Peyer's patch (tissue), 4 donors: ENCODE results near the gene SALL4.

Source experiments
- POLR2A ChIP-seq, 2 donors: fragments of 450-650 bp; IDR thresholded peaks; one replicate each; pipeline ENCODE4 v1.5.1; 2017; ENCODE audit warnings: antibody characterized with exemption in 2 of 2, mild to moderate bottlenecking in 2 of 2, moderate library complexity in 2 of 2
- TF ChIP-seq, protein P1 (sequence below), 6 experiments: fragments of 450-650 bp in 4 of 6; fragments of 200-600 bp in 2 of 6; sonication (generic) in 1 of 6; IDR thresholded peaks; one replicate each; pipeline ENCODE4 v1.5.1; 2017 to 2019; ENCODE audit warnings: antibody characterized with exemption in 6 of 6, mild to moderate bottlenecking in 3 of 6, moderate library complexity in 1 of 6

DNA sequence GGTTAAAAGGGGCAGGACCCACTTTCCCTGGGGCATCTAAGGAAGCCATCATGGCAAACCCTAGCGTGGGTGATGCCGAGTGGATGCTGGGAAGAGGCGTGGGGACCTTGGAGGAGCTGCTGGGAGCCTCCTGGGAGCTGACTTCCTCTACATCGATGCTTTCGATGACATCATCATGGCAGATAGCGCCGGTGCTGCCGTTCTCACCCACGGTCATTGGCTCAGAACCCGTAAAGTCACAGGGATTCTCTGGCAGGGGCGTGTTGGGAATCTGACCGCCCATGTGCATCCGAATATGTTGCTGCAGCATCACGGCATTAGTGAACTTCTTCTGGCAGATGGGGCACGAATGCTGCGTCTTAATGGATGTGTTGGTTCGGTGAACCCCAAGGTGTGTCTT, 12.1 kb downstream of the SALL4 start:
- TF ChIP-seq, protein P1, sequence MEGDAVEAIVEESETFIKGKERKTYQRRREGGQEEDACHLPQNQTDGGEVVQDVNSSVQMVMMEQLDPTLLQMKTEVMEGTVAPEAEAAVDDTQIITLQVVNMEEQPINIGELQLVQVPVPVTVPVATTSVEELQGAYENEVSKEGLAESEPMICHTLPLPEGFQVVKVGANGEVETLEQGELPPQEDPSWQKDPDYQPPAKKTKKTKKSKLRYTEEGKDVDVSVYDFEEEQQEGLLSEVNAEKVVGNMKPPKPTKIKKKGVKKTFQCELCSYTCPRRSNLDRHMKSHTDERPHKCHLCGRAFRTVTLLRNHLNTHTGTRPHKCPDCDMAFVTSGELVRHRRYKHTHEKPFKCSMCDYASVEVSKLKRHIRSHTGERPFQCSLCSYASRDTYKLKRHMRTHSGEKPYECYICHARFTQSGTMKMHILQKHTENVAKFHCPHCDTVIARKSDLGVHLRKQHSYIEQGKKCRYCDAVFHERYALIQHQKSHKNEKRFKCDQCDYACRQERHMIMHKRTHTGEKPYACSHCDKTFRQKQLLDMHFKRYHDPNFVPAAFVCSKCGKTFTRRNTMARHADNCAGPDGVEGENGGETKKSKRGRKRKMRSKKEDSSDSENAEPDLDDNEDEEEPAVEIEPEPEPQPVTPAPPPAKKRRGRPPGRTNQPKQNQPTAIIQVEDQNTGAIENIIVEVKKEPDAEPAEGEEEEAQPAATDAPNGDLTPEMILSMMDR (IDR thresholded peaks at IDR 0.05), result no peak
- no peak for TF ChIP-seq POLR2A (IDR thresholded peaks at IDR 0.05)
